Sigmoid colon (tissue), 7 donors: Measurements from ENCODE around the gene RAD9B. TPM values are rescaled to one million over a fixed set of nuclear protein-coding genes. Genes with fewer than 3 reads are reported as not detected.
"Not testable (repeated sequence)": the region's sequence is repeated elsewhere in the genome, so short reads cannot be mapped to it uniquely, and the experiment has no call there.

Experiments used
- DNase-seq: peaks from one replicate; pipeline ENCODE4 v3.0.0-alpha.2; 2019
- H3K27ac ChIP-seq, 4 donors: fragments of 200-600 bp; sonication (generic); one replicate each; pipeline ENCODE4 v1.5.1; 2016 to 2019; ENCODE audit warnings: mild to moderate bottlenecking in 1 of 4
- H3K27me3 ChIP-seq, 3 donors: fragments of 200-600 bp; sonication (generic); one replicate each; pipeline ENCODE4 v1.5.1; 2019; ENCODE audit warnings: mild to moderate bottlenecking in 1 of 3
- H3K36me3 ChIP-seq, 4 donors: fragments of 200-600 bp; sonication (generic); one replicate each; pipeline ENCODE4 v1.5.1; 2016 to 2019
- H3K4me1 ChIP-seq, 4 donors: fragments of 200-600 bp; sonication (generic); one replicate each; pipeline ENCODE4 v1.5.1; 2017 to 2019
- H3K4me3 ChIP-seq, 4 donors: fragments of 200-600 bp; sonication (generic); one replicate each; pipeline ENCODE4 v1.5.1; 2017 to 2019; ENCODE audit warnings: mild to moderate bottlenecking in 2 of 4, moderate library complexity in 1 of 4
- H3K9me3 ChIP-seq, 4 donors: fragments of 200-600 bp in 3 of 4; sonication (generic) in 3 of 4; one replicate each; pipeline versions ENCODE4 v1.5.1 to v1.6.1; 2013 to 2019
- EP300 ChIP-seq, 4 donors: sonication (generic); formaldehyde crosslinking; IDR thresholded peaks; one replicate each; pipeline ENCODE4 v1.6.1; 2017; ENCODE audit warnings: antibody characterized with exemption in 4 of 4
- POLR2A ChIP-seq, 2 donors: fragments of 450-650 bp; IDR thresholded peaks; one replicate each; pipeline ENCODE4 v1.6.1; 2016; ENCODE audit warnings: antibody characterized with exemption in 2 of 2, mild to moderate bottlenecking in 2 of 2, moderate library complexity in 2 of 2
- POLR2AphosphoS5 ChIP-seq, 4 donors: sonication (generic); formaldehyde crosslinking; IDR thresholded peaks; one replicate each; pipeline ENCODE4 v1.6.1; 2017; ENCODE audit warnings: antibody characterized with exemption in 4 of 4
- WGBS, 2 donors: extraction: QIAGEN DNeasy Blood & Tissue Kit; methylation state at CpG; one replicate each; pipeline ENCODE4 v1.1.7; 2013; 5-methylcytosine and 5-hydroxymethylcytosine counted together
- intact Hi-C: fragments of 100-400 bp; cut with DNase I; formaldehyde crosslinking; loops from one replicate; pipeline ENCODE4 v1.15.1; 2023
- polyA plus RNA-seq, 3 donors: library from polyadenylated mRNA; stranded (reverse); fragments of 200-250 nt; gene quantifications; one replicate each; pipeline ENCODE4 v1.2.3, GENCODE V29; 2013
- total RNA-seq, 4 donors: library from RNA; depleted of rRNA; stranded (reverse); fragments of >200 nt; gene quantifications; one replicate each; pipeline ENCODE4 v1.1.0, GENCODE V29; 2016
- TF ChIP-seq, protein P1 (sequence below), 4 experiments: fragments of 450-650 bp in 3 of 4; fragments of 200-600 bp in 1 of 4; IDR thresholded peaks; one replicate each; pipeline ENCODE4 v1.5.1; 2016 to 2019; ENCODE audit warnings: antibody characterized with exemption in 4 of 4, mild to moderate bottlenecking in 3 of 4, moderate library complexity in 2 of 4
- donor health status: healthy with polysubstance abuse.
- donor health status: Bipolar disorder and iron deficiency.
- donor health status: healthy.

The RAD9B gene
- total RNA-seq: under 1 TPM; 0.41 to 0.71 (median 0.61) TPM
- polyA plus RNA-seq: under 1 TPM in 2 of 3 donors, not detected in 1; 0.36 to 0.46 TPM

DNA sequence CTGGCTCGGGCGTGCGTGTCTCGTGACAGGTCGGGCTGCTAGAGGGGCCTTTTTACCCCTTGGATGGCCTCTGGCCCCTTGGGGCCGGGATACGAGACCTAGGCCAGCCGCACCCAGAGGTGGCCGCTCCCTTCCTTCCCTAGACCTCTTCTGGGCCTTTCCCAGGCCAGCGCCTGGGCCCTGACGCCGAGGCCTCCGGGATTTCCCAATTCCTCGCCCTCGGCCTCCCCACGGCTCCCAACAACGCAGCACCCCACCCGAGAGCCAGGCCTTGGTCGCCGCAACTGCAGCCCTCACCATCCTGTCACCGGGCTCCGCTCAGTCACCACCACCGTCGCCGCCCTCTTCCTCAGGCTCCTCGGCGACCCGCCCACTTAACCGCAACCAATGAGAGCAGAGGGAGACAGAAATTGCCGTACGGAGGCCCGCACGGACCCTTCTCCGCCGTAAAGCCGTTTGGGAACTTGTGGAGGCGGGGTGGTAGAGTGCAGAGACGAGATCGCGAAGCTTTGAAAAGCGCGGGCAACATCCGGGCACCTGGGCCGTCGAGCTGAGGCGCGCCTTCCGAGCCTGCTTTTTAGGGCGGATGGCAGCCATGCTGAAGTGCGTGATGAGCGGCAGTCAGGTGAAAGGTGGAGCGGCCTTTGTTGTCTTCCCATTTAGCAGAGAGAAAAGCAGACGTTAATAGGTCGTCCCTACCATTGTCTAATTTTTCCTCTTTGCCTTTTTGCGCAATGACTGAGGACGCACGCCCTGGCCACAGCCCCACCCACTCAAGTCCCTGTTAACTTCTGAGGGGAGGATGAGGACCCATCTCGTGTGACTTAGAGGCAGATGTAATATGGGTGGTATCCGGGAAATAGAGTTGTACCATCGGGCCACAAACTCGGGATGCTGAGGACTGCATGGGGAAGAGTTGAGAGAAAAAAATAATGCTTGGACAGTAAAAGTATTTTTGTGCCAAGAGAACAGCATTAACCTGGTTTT lies at the start of gene RAD9B, which contains the start of gene VPS29:
TSS of gene RAD9B (plus strand) at position 580 of the 987 bp plus-strand sequence. CDS start at position 587, 7 bp downstream.
TSS of gene VPS29 (minus strand) at position 360 of the 987 bp plus-strand sequence. CDS start at position 300, 60 bp downstream.
- Histone ChIP-seq H3K4me3 (peak within 1 kb of the TSS; percentile 88 to 99 (median 98)), H3K4me1 (peaks cover 0 to 43% (median 27%) of the 10 kb centered on the region in 4 donors), H3K9me3 (no peaks in the 10 kb centered on the region), H3K27ac (peak within 1 kb of the TSS; percentile 92 to 96 (median 96)), H3K27me3 (no peaks in the 10 kb centered on the region), H3K36me3 (no peaks in the 10 kb centered on the region)
- 7 to 9% methylated on average over 61 of the region's 61 CpGs for WGBS, 2 donors
- peak in 1 of 4 donors; percentile 84 for TF ChIP-seq EP300 (IDR thresholded peaks at IDR 0.05)
- TF ChIP-seq POLR2AphosphoS5 (IDR thresholded peaks at IDR 0.05): peak; percentile 95 to 99 (median 98)
- TF ChIP-seq, protein P1, sequence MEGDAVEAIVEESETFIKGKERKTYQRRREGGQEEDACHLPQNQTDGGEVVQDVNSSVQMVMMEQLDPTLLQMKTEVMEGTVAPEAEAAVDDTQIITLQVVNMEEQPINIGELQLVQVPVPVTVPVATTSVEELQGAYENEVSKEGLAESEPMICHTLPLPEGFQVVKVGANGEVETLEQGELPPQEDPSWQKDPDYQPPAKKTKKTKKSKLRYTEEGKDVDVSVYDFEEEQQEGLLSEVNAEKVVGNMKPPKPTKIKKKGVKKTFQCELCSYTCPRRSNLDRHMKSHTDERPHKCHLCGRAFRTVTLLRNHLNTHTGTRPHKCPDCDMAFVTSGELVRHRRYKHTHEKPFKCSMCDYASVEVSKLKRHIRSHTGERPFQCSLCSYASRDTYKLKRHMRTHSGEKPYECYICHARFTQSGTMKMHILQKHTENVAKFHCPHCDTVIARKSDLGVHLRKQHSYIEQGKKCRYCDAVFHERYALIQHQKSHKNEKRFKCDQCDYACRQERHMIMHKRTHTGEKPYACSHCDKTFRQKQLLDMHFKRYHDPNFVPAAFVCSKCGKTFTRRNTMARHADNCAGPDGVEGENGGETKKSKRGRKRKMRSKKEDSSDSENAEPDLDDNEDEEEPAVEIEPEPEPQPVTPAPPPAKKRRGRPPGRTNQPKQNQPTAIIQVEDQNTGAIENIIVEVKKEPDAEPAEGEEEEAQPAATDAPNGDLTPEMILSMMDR (IDR thresholded peaks at IDR 0.05): no peak
- peak; percentile 91 to 92 for TF ChIP-seq POLR2A (IDR thresholded peaks at IDR 0.05)
- peak; percentile 99 for DNase-seq
- intact Hi-C loops: loop anchor here (1.0 to 10.0 kb wide), 4 partner anchors 34 to 383 kb away; partner anchors contain the start of genes ARPC3, FAM216A, GPN3 and PPTC7

DNA sequence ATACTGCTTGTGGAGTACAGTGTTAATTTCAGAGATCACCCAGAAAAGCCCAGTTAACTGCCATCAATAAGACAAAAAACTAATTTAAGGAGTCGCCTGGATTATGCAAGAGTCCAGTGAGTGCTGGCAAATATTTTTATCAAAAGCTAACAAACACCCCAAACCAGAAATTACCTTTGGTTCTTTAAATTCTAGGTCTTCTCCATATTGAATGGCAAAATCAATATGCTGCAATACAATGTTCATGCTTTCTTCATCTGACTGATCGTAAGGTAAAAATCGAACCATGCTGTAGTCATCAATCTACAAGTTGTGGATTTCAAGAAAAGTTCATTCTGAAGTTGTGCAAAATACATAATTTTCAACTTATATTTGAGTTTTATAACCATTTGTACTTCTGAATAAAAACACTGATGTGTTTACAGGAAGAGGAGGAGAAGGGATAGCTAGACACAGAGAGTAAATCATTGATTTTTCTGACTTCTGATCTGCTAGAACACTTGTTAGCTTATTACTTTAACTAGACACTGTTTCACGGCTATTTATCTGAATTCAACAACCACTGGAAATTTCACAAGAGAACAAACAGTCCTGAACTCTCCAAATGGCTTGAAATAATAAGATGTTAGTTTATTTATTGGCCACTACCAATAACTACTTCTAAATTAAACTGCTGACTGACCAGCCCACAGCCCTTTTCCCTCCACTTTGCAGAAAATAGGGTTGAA lies 48.4 kb upstream of the RAD9B start:
- H3K9me3 ChIP-seq: no peaks in the 10 kb centered on the region
- TF ChIP-seq, protein P1 (IDR thresholded peaks at IDR 0.05): no peak
- TF ChIP-seq POLR2AphosphoS5 (IDR thresholded peaks at IDR 0.05): no peak
- no peak for TF ChIP-seq POLR2A (IDR thresholded peaks at IDR 0.05)
- no peak for TF ChIP-seq EP300 (IDR thresholded peaks at IDR 0.05)
- WGBS, 2 donors: 93% methylated on average over 4 of the region's 4 CpGs
- intact Hi-C loops: loop anchor here (1.0 to 10.0 kb wide), 3 partner anchors 49 to 435 kb away; partner anchors contain the start of genes RAD9B and VPS29
- peaks cover 2 to 8% (median 8%) of the 10 kb centered on the region in 4 donors for H3K4me1 ChIP-seq
- no peak overlapping the region for H3K4me3 ChIP-seq
- no peaks in the 10 kb centered on the region for H3K27me3 ChIP-seq
- H3K36me3 ChIP-seq: peaks cover 0 to 57% (median 3%) of the 10 kb centered on the region in 4 donors
- no peak overlapping the region for H3K27ac ChIP-seq
- DNase-seq: no peak

DNA sequence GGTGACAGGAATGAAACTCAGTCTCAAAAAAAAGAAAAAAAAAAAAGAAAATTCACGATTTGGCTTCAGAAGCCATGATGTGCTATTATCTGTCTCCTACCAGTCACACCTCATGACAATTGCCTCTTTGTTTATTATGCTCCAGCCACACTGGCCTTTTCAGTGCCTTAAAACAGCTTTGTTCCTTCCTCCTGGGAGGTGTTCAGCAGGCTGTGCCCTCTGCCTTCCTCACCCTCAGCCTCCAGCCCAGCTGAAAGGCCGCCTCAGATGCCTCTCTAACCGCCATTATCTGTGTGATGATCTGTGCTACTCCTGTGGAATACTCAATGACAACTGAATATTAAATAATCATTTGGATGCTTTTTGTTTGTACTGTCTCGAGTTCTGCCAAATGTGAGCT lies 43.4 kb upstream of the RAD9B start:
- H3K9me3 ChIP-seq: no peaks in the 10 kb centered on the region
- 85 to 93% methylated on average over 4 of the region's 4 CpGs for WGBS, 2 donors
- no peaks in the 10 kb centered on the region for H3K27me3 ChIP-seq
- DNase-seq: no peak
- peaks cover 0 to 78% (median 7%) of the 10 kb centered on the region in 4 donors for H3K36me3 ChIP-seq
- no peaks in the 10 kb centered on the region for H3K4me1 ChIP-seq
- intact Hi-C loops: loop anchor here (10.0 kb wide), 1 partner anchor 366 kb away; no protein-coding TSS in a partner anchor
- TF ChIP-seq POLR2AphosphoS5 (IDR thresholded peaks at IDR 0.05): no peak
- TF ChIP-seq EP300 (IDR thresholded peaks at IDR 0.05): no peak
- TF ChIP-seq, protein P1 (IDR thresholded peaks at IDR 0.05): no peak
- TF ChIP-seq POLR2A (IDR thresholded peaks at IDR 0.05): no peak
- no peak overlapping the region for H3K27ac ChIP-seq
- H3K4me3 ChIP-seq: no peak overlapping the region

DNA sequence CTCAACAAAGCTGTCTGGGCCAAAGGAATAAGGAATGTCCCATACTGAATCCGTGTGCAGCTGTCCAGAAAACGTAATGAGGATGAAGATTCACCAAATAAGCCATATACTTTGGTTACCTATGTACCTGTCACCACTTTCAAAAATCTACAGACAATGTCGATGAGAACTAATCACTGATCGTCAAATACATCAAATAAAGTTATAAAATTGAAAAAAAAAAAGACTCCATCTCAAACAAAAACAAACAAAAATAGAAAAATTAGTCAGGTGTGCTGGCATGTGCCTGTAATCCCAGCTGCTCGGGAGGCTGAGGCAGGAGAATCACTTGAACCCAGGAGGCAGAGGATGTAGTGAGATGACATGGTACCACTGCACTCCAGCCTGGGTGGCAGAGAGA lies 40.9 kb upstream of the RAD9B start:
- DNase-seq, H3K27me3 ChIP-seq, H3K4me1 ChIP-seq, intact Hi-C loops, H3K9me3 ChIP-seq, H3K27ac ChIP-seq, H3K4me3 ChIP-seq: not testable (repeated sequence)
- peaks cover 0 to 73% (median 8%) of the 10 kb centered on the region in 4 donors for H3K36me3 ChIP-seq
- WGBS, 2 donors: 91 to 92% methylated on average over 5 of the region's 5 CpGs
